ENCODE results near the gene KIAA0513.
"Not testable (repeated sequence)": the region's sequence is repeated elsewhere in the genome, so short reads cannot be mapped to it uniquely, and the experiment has no call there.

KIAA0513 gene

GRCh38 chr16:85120006-85120340 is 92.4 kb downstream of the KIAA0513 start:
- Histone ChIP-seq H3K4me3 (ENCODE audit: low read depth, low read length, poor library complexity, severe bottlenecking) (no peak overlapping the region), H3K9me2 (ENCODE audit: low read depth, low read length) (no peaks in the 10 kb centered on the region), H3K9ac (ENCODE audit: low read length) (no peak overlapping the region), H3K27me3 (ENCODE audit: insufficient read depth, low read length) (peaks cover 7% of the 10 kb centered on the region; the same call in 1 of the 2 replicates), H3F3A (ENCODE audit: insufficient read depth, low read length) (no peaks in the 10 kb centered on the region), H3K36me3 (ENCODE audit: insufficient read depth, low read length) (no peaks in the 10 kb centered on the region; the same call in 1 of the 2 replicates), H3K27ac (ENCODE audit: low read depth, low read length, poor library complexity, severe bottlenecking) (no peak overlapping the region), H3K4me2 (ENCODE audit: low read length) (no peak overlapping the region), H4K20me1 (ENCODE audit: insufficient read depth, low read length) (no peaks in the 10 kb centered on the region), H3K4me1 (ENCODE audit: insufficient read depth, low read length, severe bottlenecking) (peaks cover 3% of the 10 kb centered on the region), H3K9me3 (ENCODE audit: low read length) (no peaks in the 10 kb centered on the region), H2AFZ (ENCODE audit: low read length) (no peak overlapping the region), H3K79me2 (ENCODE audit: insufficient read depth, low read length) (no peaks in the 10 kb centered on the region)
- TF ChIP-seq, protein P1, sequence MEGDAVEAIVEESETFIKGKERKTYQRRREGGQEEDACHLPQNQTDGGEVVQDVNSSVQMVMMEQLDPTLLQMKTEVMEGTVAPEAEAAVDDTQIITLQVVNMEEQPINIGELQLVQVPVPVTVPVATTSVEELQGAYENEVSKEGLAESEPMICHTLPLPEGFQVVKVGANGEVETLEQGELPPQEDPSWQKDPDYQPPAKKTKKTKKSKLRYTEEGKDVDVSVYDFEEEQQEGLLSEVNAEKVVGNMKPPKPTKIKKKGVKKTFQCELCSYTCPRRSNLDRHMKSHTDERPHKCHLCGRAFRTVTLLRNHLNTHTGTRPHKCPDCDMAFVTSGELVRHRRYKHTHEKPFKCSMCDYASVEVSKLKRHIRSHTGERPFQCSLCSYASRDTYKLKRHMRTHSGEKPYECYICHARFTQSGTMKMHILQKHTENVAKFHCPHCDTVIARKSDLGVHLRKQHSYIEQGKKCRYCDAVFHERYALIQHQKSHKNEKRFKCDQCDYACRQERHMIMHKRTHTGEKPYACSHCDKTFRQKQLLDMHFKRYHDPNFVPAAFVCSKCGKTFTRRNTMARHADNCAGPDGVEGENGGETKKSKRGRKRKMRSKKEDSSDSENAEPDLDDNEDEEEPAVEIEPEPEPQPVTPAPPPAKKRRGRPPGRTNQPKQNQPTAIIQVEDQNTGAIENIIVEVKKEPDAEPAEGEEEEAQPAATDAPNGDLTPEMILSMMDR (IDR thresholded peaks at IDR 0.05; ENCODE audit: low read length) = no peak

DNA sequence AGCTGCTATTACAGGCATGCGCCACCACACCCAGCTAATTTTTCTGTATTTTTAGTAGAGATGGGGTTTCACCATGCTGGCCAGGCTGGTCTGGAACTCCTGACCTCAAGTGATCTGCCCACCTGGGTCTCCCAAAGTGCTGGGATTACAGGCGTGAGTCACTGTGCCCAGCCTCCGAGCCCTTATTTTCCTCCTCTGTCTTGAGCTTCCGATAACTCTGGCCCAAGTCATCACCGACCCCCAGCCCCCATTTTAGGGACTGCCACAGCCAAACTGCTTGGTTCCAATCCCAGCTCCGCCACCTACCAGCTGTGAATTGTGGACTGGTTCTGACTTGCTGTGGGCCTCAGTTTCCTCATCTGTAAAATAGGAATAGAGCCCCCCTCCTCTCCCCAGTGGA is 95.8 kb downstream of the KIAA0513 start:
- H3F3A ChIP-seq (ENCODE audit: insufficient read depth, low read length); H3K27me3 ChIP-seq (ENCODE audit: insufficient read depth, low read length); H3K36me3 ChIP-seq (ENCODE audit: insufficient read depth, low read length); H3K4me1 ChIP-seq (ENCODE audit: insufficient read depth, low read length, severe bottlenecking); H3K9me3 ChIP-seq (ENCODE audit: low read length); H3K79me2 ChIP-seq (ENCODE audit: insufficient read depth, low read length); H4K20me1 ChIP-seq (ENCODE audit: insufficient read depth, low read length); H3K9ac ChIP-seq (ENCODE audit: low read length); H3K4me2 ChIP-seq (ENCODE audit: low read length); H2AFZ ChIP-seq (ENCODE audit: low read length); H3K9me2 ChIP-seq (ENCODE audit: low read depth, low read length); H3K27ac ChIP-seq (ENCODE audit: low read depth, low read length, poor library complexity, severe bottlenecking); H3K4me3 ChIP-seq (ENCODE audit: low read depth, low read length, poor library complexity, severe bottlenecking): not testable (repeated sequence)

- Histone ChIP-seq H4K20me1 (ENCODE audit: insufficient read depth, low read length) (no peaks in the 10 kb centered on the region), H3K36me3 (ENCODE audit: insufficient read depth, low read length) (no peaks in the 10 kb centered on the region), H3K4me3 (ENCODE audit: low read depth, low read length, poor library complexity, severe bottlenecking) (no peak overlapping the region), H3K4me2 (ENCODE audit: low read length) (no peak overlapping the region), H3K9me2 (ENCODE audit: low read depth, low read length) (no peaks in the 10 kb centered on the region), H3K27ac (ENCODE audit: low read depth, low read length, poor library complexity, severe bottlenecking) (no peak overlapping the region), H3K27me3 (ENCODE audit: insufficient read depth, low read length) (peaks cover 6% of the 10 kb centered on the region; the same call in 1 of the 2 replicates), H3K9me3 (ENCODE audit: low read length) (no peaks in the 10 kb centered on the region), H2AFZ (ENCODE audit: low read length) (no peak overlapping the region), H3K79me2 (ENCODE audit: insufficient read depth, low read length) (no peaks in the 10 kb centered on the region), H3K4me1 (ENCODE audit: insufficient read depth, low read length, severe bottlenecking) (no peaks in the 10 kb centered on the region), H3K9ac (ENCODE audit: low read length) (no peak overlapping the region), H3F3A (ENCODE audit: insufficient read depth, low read length) (no peaks in the 10 kb centered on the region)
- TF ChIP-seq, protein P1 (IDR thresholded peaks at IDR 0.05; ENCODE audit: low read length) = no peak
- TF ChIP-seq EZH2 (IDR thresholded peaks at IDR 0.05; ENCODE audit: borderline replicate concordance, low read length) = no peak
These were observed 96.5 kb downstream of the KIAA0513 start for GRCh38 chr16:85123891-85124635.

Measured in OCI-LY1 (cell line).